Left ventricle myocardium superior (tissue), 1 donor: Measurements from ENCODE around the gene PAX2. TPM values are rescaled to one million over a fixed set of nuclear protein-coding genes. Genes with fewer than 3 reads are reported as not detected.

Experiments
- total RNA-seq: library from RNA; stranded (reverse); fragmentation: NEBNext Ultra II Directional; extraction: Animal tissue kit (Norgen Biotek cat#: 25700); gene quantifications from one replicate; pipeline ENCODE4 v1.2.1, GENCODE V29; 2021
- donor health status: DM: no; HTN: yes; CAD: no; lungs with severe emphysema.

The PAX2 gene
- total RNA-seq, 1 donor from 2014 or later = not detected

Other genes with a start within 250 kb of the PAX2 start
- 8.5 TPM for gene SEC31B, start 225.7 kb upstream of the PAX2 start, total RNA-seq
- 451 TPM for gene NDUFB8, start 215.7 kb upstream of the PAX2 start, total RNA-seq
- 54.6 TPM for gene HIF1AN, start 209.6 kb upstream of the PAX2 start, total RNA-seq
- 18.9 TPM for gene SLF2, start 167.4 kb downstream of the PAX2 start, total RNA-seq
- 1.6 TPM for gene SEMA4G, start 223.9 kb downstream of the PAX2 start, total RNA-seq
- 55.9 TPM for gene MRPL43, start 241.9 kb downstream of the PAX2 start, total RNA-seq
- 8.0 TPM for gene TWNK, start 242.0 kb downstream of the PAX2 start, total RNA-seq